Uterus (tissue), 4 donors: Measurements from ENCODE around the gene OPN1MW. TPM values are rescaled to one million over a fixed set of nuclear protein-coding genes. Genes with fewer than 3 reads are reported as not detected.
"Not testable (repeated sequence)": the region's sequence is repeated elsewhere in the genome, so short reads cannot be mapped to it uniquely, and the experiment has no call there.

Experiments
- DNase-seq, 2 donors: peaks; one replicate each; pipeline ENCODE4 v3.0.0-alpha.2; 2019 to 2020
- H3K27ac ChIP-seq, 2 donors: fragments of 200-600 bp; sonication (generic); 1 replicate in 1 of 2; 2 replicates in 1 of 2; pipeline ENCODE4 v1.5.1; 2016 to 2018
- H3K27me3 ChIP-seq, 2 donors: fragments of 200-600 bp; sonication (generic); one replicate each; pipeline ENCODE4 v1.5.1; 2018 to 2019; ENCODE audit warnings: control low read depth in 1 of 2
- H3K36me3 ChIP-seq, 2 donors: fragments of 200-600 bp; sonication (generic); one replicate each; pipeline ENCODE4 v1.5.1; 2019; ENCODE audit warnings: control low read depth in 1 of 2
- H3K4me1 ChIP-seq, 2 donors: fragments of 200-600 bp; sonication (generic); one replicate each; pipeline ENCODE4 v1.5.1; 2018 to 2019; ENCODE audit warnings: control low read depth in 1 of 2
- H3K4me3 ChIP-seq, 2 donors: fragments of 200-600 bp; sonication (generic); 1 replicate in 1 of 2; 2 replicates in 1 of 2; pipeline ENCODE4 v1.5.1; 2018 to 2019; ENCODE audit warnings: mild to moderate bottlenecking in 1 of 2
- H3K9me3 ChIP-seq, 2 donors: fragments of 200-600 bp; sonication (generic); one replicate each; pipeline ENCODE4 v1.5.1; 2019; ENCODE audit warnings: control low read depth in 1 of 2
- POLR2A ChIP-seq, 2 donors: fragments of 450-650 bp; IDR thresholded peaks; one replicate each; pipeline ENCODE4 v1.6.1; 2016; ENCODE audit warnings: antibody characterized with exemption in 2 of 2, mild to moderate bottlenecking in 1 of 2, moderate library complexity in 1 of 2
- intact Hi-C: fragments of 100-400 bp; cut with DNase I; formaldehyde crosslinking; loops from one replicate; pipeline ENCODE4 v1.15.1; 2023; ENCODE audit warnings: low total_unique reads
- total RNA-seq, 4 donors: library from RNA; depleted of rRNA in 3 of 4; stranded (reverse); fragments of >200 nt in 3 of 4; gene quantifications; one replicate each; pipeline versions ENCODE4 v1.1.0 to v1.2.4, GENCODE V29; 2014 to 2023
- TF ChIP-seq, protein P1 (sequence below), 4 experiments: fragments of 200-600 bp in 2 of 4; fragments of 450-650 bp in 2 of 4; sonication (generic) in 2 of 4; IDR thresholded peaks; one replicate each; pipeline ENCODE4 v1.5.1; 2016 to 2019; ENCODE audit warnings: antibody characterized with exemption in 4 of 4, mild to moderate bottlenecking in 2 of 4, moderate library complexity in 1 of 4
- donor health status: DM: yes; HTN: yes; CAD: no.

Gene OPN1MW
- total RNA-seq, result not detected

- DNase-seq, H3K9me3 ChIP-seq, H3K4me3 ChIP-seq, H3K27ac ChIP-seq, H3K4me1 ChIP-seq, intact Hi-C loops, H3K27me3 ChIP-seq, H3K36me3 ChIP-seq: not testable (repeated sequence)
Observed at GRCh38 chrX:154182296-154182695, at the start of gene OPN1MW. TSS of gene OPN1MW (plus strand) at chrX:154182596. CDS start at chrX:154182678, 82 bp downstream.

DNA sequence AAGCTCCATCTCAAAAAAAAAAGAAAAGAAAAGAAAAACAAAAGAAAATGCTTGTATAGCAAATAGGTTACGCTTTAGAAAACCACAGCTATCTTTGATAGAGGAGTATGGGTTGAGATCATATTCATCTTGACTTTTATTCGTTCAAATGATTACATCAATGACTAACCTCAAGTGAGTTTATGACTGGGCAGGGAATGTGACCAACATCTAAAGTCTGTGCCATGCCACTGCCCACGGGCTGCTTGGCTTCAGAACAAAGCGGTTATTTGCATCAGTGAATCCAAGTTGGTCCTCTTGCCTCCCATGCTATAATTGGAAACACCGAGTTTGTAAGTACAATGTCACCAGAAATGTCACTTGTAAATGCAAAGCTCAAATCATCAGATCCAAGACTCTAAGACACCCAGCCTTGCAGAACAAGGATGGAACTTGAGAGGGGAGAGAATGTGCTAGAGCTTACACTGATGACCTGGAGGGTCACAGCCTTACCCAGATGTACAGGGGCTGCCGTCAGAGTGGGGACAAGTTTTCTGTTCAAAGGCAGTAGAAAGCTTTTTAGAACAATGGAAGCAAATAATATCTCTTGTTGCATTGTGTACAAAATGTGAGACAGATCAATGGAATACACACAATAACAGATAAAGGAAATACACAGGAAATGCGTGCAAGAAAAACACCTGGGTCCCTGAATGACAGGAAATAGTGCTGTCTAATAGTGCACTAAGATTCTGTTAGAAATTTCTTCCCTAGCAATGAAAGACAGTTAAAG is 46.8 kb upstream of the OPN1MW start:
- Histone ChIP-seq H3K4me1 (no peaks in the 10 kb centered on the region), H3K36me3 (no peaks in the 10 kb centered on the region)
- DNase-seq, result no peak

DNA sequence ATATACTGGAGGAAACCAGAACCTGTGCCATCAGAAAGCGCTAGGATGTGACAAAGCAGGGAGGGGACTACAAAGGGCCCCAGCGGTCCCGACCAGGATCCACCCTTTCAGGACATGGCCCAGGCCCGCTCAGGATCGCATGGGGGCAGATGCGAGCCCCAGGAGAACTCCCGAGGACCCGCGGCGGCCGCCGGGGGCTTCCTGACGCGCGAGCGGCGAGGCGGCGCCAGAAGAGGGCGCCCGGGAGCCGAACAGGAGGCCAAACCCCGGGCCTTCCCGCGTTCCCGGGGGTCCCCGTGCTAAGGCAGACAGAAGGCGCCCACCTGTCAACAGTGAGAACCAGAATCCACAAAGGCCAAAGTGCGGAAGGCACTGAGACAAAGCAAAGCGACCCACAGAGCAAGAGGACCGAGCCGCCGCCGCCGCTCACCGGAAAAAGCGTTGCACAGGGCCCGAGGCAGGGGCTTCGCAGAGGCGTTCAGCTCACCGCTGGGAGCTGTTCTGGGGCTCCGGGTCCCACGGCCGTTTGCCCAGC is 45.7 kb upstream of the OPN1MW start:
- no peak for TF ChIP-seq POLR2A (IDR thresholded peaks at IDR 0.05)
- TF ChIP-seq, protein P1, sequence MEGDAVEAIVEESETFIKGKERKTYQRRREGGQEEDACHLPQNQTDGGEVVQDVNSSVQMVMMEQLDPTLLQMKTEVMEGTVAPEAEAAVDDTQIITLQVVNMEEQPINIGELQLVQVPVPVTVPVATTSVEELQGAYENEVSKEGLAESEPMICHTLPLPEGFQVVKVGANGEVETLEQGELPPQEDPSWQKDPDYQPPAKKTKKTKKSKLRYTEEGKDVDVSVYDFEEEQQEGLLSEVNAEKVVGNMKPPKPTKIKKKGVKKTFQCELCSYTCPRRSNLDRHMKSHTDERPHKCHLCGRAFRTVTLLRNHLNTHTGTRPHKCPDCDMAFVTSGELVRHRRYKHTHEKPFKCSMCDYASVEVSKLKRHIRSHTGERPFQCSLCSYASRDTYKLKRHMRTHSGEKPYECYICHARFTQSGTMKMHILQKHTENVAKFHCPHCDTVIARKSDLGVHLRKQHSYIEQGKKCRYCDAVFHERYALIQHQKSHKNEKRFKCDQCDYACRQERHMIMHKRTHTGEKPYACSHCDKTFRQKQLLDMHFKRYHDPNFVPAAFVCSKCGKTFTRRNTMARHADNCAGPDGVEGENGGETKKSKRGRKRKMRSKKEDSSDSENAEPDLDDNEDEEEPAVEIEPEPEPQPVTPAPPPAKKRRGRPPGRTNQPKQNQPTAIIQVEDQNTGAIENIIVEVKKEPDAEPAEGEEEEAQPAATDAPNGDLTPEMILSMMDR (IDR thresholded peaks at IDR 0.05), result peak; percentile 62 to 82 (median 74)
- intact Hi-C loops, result no loop called here
- H3K4me3 ChIP-seq, result peak overlapping the region; percentile 20 to 28
- no peaks in the 10 kb centered on the region for H3K36me3 ChIP-seq
- H3K27ac ChIP-seq, result peak overlapping the region; percentile 64 to 71
- DNase-seq, result peak; percentile 71 to 77
- no peaks in the 10 kb centered on the region for H3K9me3 ChIP-seq
- no peaks in the 10 kb centered on the region for H3K27me3 ChIP-seq
- H3K4me1 ChIP-seq, result no peaks in the 10 kb centered on the region

More for the DNA sequence above, 46.8 kb upstream of the OPN1MW start:
- Histone ChIP-seq H3K27me3 (no peaks in the 10 kb centered on the region), H3K27ac (peak overlapping the region in 1 of 2 donors; percentile 64), H3K4me3 (no peak overlapping the region), H3K9me3 (no peaks in the 10 kb centered on the region)
- TF ChIP-seq, protein P1 (IDR thresholded peaks at IDR 0.05), result no peak
- no peak for TF ChIP-seq POLR2A (IDR thresholded peaks at IDR 0.05)
- intact Hi-C loops, result no loop called here

- TF ChIP-seq, protein P1 (IDR thresholded peaks at IDR 0.05), result no peak
- no peak for TF ChIP-seq POLR2A (IDR thresholded peaks at IDR 0.05)
- Histone ChIP-seq H3K9me3 (no peaks in the 10 kb centered on the region), H3K27ac (no peak overlapping the region), H3K4me3 (no peak overlapping the region), H3K4me1 (no peaks in the 10 kb centered on the region), H3K27me3 (no peaks in the 10 kb centered on the region), H3K36me3 (no peaks in the 10 kb centered on the region)
- intact Hi-C loops, result no loop called here
- no peak for DNase-seq
Observed at GRCh38 chrX:154138857-154139256, 43.5 kb upstream of the OPN1MW start.

DNA sequence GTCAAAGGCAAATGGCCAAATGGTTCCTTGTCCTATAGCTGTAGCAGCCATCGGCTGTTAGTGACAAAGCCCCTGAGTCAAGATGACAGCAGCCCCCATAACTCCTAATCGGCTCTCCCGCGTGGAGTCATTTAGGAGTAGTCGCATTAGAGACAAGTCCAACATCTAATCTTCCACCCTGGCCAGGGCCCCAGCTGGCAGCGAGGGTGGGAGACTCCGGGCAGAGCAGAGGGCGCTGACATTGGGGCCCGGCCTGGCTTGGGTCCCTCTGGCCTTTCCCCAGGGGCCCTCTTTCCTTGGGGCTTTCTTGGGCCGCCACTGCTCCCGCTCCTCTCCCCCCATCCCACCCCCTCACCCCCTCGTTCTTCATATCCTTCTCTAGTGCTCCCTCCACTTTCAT is 42.2 kb upstream of the OPN1MW start:
- intact Hi-C loops, result no loop called here
- DNase-seq, result no peak
- Histone ChIP-seq H3K27me3 (no peaks in the 10 kb centered on the region), H3K27ac (no peak overlapping the region), H3K4me1 (no peaks in the 10 kb centered on the region), H3K4me3 (no peak overlapping the region), H3K9me3 (no peaks in the 10 kb centered on the region), H3K36me3 (no peaks in the 10 kb centered on the region)
- no peak for TF ChIP-seq POLR2A (IDR thresholded peaks at IDR 0.05)
- TF ChIP-seq, protein P1 (IDR thresholded peaks at IDR 0.05), result no peak
